Measurements from ENCODE around the gene CRTC3.
A peak's percentile ranks its signal among the peaks of the same experiment; 100 is the strongest.

The CRTC3 gene

DNA sequence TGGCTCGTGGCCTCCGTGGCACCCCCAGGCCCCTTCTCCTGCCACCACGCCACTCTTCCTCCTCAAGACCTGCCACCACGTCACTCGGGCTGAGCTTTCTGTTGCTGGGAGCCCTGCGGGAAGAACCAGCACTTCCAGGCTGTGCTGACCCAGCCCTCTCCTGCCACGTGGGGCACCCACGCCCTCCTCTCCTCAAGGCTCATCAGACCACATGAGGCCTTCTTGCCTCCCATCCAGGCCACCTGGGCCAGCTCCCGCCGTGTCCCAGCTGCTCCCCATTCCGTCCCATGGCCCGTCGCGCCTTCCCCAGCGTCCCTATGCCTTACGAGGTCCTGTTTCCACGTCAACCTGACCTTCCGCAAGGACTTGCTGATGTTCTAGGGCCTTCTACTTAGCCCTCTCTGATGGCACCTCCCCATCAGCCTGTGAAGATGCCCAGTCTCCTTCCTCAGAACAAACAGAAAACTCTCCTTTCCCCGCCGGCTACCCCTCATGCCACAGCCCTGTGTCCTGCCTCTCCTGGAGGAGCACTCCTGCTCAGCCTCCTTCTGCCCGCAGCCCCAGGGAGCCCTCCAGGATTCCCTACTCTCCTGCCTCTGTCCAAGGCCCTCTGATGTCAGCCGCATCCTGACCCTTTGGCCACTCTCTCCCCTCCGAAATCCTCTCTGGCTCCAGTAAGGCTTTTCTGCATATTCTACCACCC, 116.3 kb downstream of the CRTC3 start:
- Histone ChIP-seq H3F3A (ENCODE audit: low read depth) (peaks cover 21% of the 10 kb centered on the region), H3K4me2 (ENCODE audit: low read depth, low read length, poor library complexity, severe bottlenecking) (no peak overlapping the region), H3K79me2 (ENCODE audit: insufficient read depth, low read length) (no peaks in the 10 kb centered on the region), H3K36me3 (ENCODE audit: insufficient read depth, low read length) (peaks cover 12% of the 10 kb centered on the region; the same call in 1 of the 2 replicates), H3K4me1 (ENCODE audit: insufficient read depth, low read length, poor library complexity, severe bottlenecking) (peaks cover 31% of the 10 kb centered on the region), H3K9ac (ENCODE audit: low read depth, low read length, poor library complexity, severe bottlenecking) (no peak overlapping the region), H3K9me3 (ENCODE audit: insufficient read depth, low read depth, low read length) (no peaks in the 10 kb centered on the region), H3K27me3 (ENCODE audit: insufficient read depth, low read length, poor library complexity, severe bottlenecking) (no peaks in the 10 kb centered on the region), H4K20me1 (ENCODE audit: insufficient read depth, low read length, poor library complexity, severe bottlenecking) (no peaks in the 10 kb centered on the region), H2AFZ (ENCODE audit: low read length) (no peak overlapping the region), H3K9me2 (replicated peaks; ENCODE audit: low read depth, low read length) (no peaks in the 10 kb centered on the region), H3K4me3 (ENCODE audit: low read length, poor library complexity, severe bottlenecking) (no peak overlapping the region)
- TF ChIP-seq, protein P1, sequence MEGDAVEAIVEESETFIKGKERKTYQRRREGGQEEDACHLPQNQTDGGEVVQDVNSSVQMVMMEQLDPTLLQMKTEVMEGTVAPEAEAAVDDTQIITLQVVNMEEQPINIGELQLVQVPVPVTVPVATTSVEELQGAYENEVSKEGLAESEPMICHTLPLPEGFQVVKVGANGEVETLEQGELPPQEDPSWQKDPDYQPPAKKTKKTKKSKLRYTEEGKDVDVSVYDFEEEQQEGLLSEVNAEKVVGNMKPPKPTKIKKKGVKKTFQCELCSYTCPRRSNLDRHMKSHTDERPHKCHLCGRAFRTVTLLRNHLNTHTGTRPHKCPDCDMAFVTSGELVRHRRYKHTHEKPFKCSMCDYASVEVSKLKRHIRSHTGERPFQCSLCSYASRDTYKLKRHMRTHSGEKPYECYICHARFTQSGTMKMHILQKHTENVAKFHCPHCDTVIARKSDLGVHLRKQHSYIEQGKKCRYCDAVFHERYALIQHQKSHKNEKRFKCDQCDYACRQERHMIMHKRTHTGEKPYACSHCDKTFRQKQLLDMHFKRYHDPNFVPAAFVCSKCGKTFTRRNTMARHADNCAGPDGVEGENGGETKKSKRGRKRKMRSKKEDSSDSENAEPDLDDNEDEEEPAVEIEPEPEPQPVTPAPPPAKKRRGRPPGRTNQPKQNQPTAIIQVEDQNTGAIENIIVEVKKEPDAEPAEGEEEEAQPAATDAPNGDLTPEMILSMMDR (conservative IDR thresholded peaks at IDR 0.05; ENCODE audit: low read length) = no peak
- TF ChIP-seq EZH2phosphoT487 (IDR thresholded peaks at IDR 0.05; ENCODE audit: borderline replicate concordance) = no peak

DNA sequence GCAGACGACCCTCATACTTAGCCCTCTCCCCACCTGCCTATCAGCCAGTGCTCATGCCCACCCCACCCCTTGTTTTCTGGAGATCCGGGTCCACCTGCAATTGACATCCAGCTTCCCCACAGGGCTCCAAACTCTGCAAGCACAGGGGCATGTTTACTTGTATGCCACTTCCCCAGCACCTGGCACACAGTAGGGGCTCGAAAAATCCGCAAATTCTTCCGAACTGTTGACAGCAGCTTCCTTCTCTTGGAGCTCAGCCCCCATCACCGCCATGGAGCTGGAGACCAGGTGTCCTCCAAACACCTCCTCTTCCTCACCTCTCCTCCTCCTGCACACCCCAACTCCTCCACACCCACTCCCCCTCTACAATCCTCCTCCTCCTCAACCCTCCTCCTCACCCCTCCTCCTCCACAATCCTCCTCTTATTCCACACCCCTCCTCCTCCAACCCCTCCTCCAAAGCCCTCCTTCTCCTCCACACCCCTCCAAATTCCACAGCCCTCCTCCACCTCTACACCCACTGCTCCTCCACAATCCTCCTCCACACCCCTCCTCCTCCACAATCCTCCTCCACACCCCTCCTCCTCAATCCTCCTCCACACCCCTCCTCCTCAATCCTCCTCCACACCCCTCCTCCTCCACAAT, 117.1 kb downstream of the CRTC3 start:
- Histone ChIP-seq H2AFZ (ENCODE audit: low read length) (no peak overlapping the region), H3K4me3 (ENCODE audit: low read length, poor library complexity, severe bottlenecking) (no peak overlapping the region), H3K27me3 (ENCODE audit: insufficient read depth, low read length, poor library complexity, severe bottlenecking) (no peaks in the 10 kb centered on the region), H3K36me3 (ENCODE audit: insufficient read depth, low read length) (peaks cover 12% of the 10 kb centered on the region; the same call in 1 of the 2 replicates), H3K4me2 (ENCODE audit: low read depth, low read length, poor library complexity, severe bottlenecking) (no peak overlapping the region), H4K20me1 (ENCODE audit: insufficient read depth, low read length, poor library complexity, severe bottlenecking) (no peaks in the 10 kb centered on the region), H3K9ac (ENCODE audit: low read depth, low read length, poor library complexity, severe bottlenecking) (no peak overlapping the region), H3F3A (ENCODE audit: low read depth) (peaks cover 21% of the 10 kb centered on the region), H3K9me2 (replicated peaks; ENCODE audit: low read depth, low read length) (no peaks in the 10 kb centered on the region), H3K4me1 (ENCODE audit: insufficient read depth, low read length, poor library complexity, severe bottlenecking) (peaks cover 31% of the 10 kb centered on the region), H3K79me2 (ENCODE audit: insufficient read depth, low read length) (no peaks in the 10 kb centered on the region), H3K9me3 (ENCODE audit: insufficient read depth, low read depth, low read length) (no peaks in the 10 kb centered on the region)
- TF ChIP-seq EZH2phosphoT487 (IDR thresholded peaks at IDR 0.05; ENCODE audit: borderline replicate concordance) = no peak
- TF ChIP-seq, protein P1 (conservative IDR thresholded peaks at IDR 0.05; ENCODE audit: low read length) = no peak

DNA sequence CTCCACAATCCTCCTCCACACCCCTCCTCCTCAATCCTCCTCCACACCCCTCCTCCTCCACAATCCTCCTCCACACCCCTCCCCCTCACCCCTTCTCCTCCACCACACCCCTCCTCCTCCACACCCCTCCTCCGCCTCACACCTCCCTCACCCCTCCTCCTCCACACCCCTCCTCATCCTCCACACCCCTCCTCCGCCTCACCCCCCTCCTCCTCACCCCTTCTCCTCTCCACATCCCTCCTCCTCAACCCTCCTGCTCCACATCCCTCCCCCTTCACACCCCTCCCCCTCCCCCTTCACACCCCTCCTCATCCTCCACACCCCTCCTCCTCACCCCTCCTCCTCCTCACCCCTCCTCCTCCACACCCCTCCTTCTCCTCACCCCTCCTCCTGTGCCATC, 117.6 kb downstream of the CRTC3 start:
- peaks cover 31% of the 10 kb centered on the region for H3K4me1 ChIP-seq (ENCODE audit: insufficient read depth, low read length, poor library complexity, severe bottlenecking)
- no peak overlapping the region for H3K4me3 ChIP-seq (ENCODE audit: low read length, poor library complexity, severe bottlenecking)
- H3K9me3 ChIP-seq (ENCODE audit: insufficient read depth, low read depth, low read length) = no peaks in the 10 kb centered on the region
- H3K9me2 ChIP-seq (replicated peaks; ENCODE audit: low read depth, low read length) = no peaks in the 10 kb centered on the region
- H4K20me1 ChIP-seq (ENCODE audit: insufficient read depth, low read length, poor library complexity, severe bottlenecking) = no peaks in the 10 kb centered on the region
- no peaks in the 10 kb centered on the region for H3K27me3 ChIP-seq (ENCODE audit: insufficient read depth, low read length, poor library complexity, severe bottlenecking)
- peaks cover 21% of the 10 kb centered on the region for H3F3A ChIP-seq (ENCODE audit: low read depth)
- peaks cover 7% of the 10 kb centered on the region; the same call in 1 of the 2 replicates for H3K36me3 ChIP-seq (ENCODE audit: insufficient read depth, low read length)
- no peaks in the 10 kb centered on the region for H3K79me2 ChIP-seq (ENCODE audit: insufficient read depth, low read length)
- H2AFZ ChIP-seq (ENCODE audit: low read length) = no peak overlapping the region
- peak overlapping the region; percentile 9 for H3K9ac ChIP-seq (ENCODE audit: low read depth, low read length, poor library complexity, severe bottlenecking)
- TF ChIP-seq, protein P1 (conservative IDR thresholded peaks at IDR 0.05; ENCODE audit: low read length) = no peak
- no peak for TF ChIP-seq EZH2phosphoT487 (IDR thresholded peaks at IDR 0.05; ENCODE audit: borderline replicate concordance)
- H3K4me2 ChIP-seq (ENCODE audit: low read depth, low read length, poor library complexity, severe bottlenecking) = no peak overlapping the region
